OCI-LY1 (cell line): ENCODE data around the gene LMBRD1.
"Not testable (repeated sequence)": the region's sequence is repeated elsewhere in the genome, so short reads cannot be mapped to it uniquely, and the experiment has no call there.

Source experiments
- H2AFZ ChIP-seq: fragments of 200-600 bp; sonication (generic), shearing (Covaris generic); 2 replicates; pipeline ENCODE4 v1.6.0; 2014; ENCODE audit warnings: antibody characterized with exemption, mild to moderate bottlenecking, low read length
- H3F3A ChIP-seq: fragments of 200-600 bp; sonication (generic), shearing (Covaris generic); 2 replicates; pipeline ENCODE4 v1.6.0; 2014; ENCODE audit warnings: mild to moderate bottlenecking, antibody characterized with exemption, low read length, moderate library complexity; ENCODE audit not compliant: insufficient read depth
- H3K27ac ChIP-seq: fragments of 200-600 bp; sonication (generic); 2 replicates; pipeline ENCODE4 v1.5.1; 2014; ENCODE audit warnings: low read length, mixed run types, mild to moderate bottlenecking, low read depth; ENCODE audit not compliant: poor library complexity, severe bottlenecking
- H3K27me3 ChIP-seq: fragments of 200-600 bp; sonication (generic); 2 replicates; pipeline ENCODE4 v1.6.0; 2014; ENCODE audit warnings: antibody characterized with exemption, mild to moderate bottlenecking, low read length, moderate library complexity; ENCODE audit not compliant: insufficient read depth
- H3K36me3 ChIP-seq: fragments of 200-600 bp; sonication (generic); 2 replicates; pipeline ENCODE4 v1.6.1; 2014; ENCODE audit warnings: mild to moderate bottlenecking, antibody characterized with exemption, low read length, moderate library complexity, mixed read lengths; ENCODE audit not compliant: insufficient read depth
- H3K4me1 ChIP-seq: fragments of 200-600 bp; sonication (generic); 2 replicates; pipeline ENCODE4 v1.5.1; 2014; ENCODE audit warnings: mild to moderate bottlenecking, low read length, moderate library complexity; ENCODE audit not compliant: insufficient read depth, severe bottlenecking
- H3K4me2 ChIP-seq: fragments of 200-600 bp; sonication (generic), shearing (Covaris generic); 2 replicates; pipeline ENCODE4 v1.6.1; 2014; ENCODE audit warnings: low read length
- H3K4me3 ChIP-seq: fragments of 200-600 bp; sonication (generic); 2 replicates; pipeline ENCODE4 v1.5.1; 2014; ENCODE audit warnings: low read length, low read depth, mild to moderate bottlenecking, mixed read lengths; ENCODE audit not compliant: poor library complexity, severe bottlenecking
- H3K79me2 ChIP-seq: fragments of 200-600 bp; shearing (Covaris generic); 2 replicates; pipeline ENCODE4 v1.6.1; 2016; ENCODE audit warnings: mixed run types, low read length, mixed read lengths; ENCODE audit not compliant: insufficient read depth
- H3K9ac ChIP-seq: fragments of 200-600 bp; sonication (generic), shearing (Covaris generic); 2 replicates; pipeline ENCODE4 v1.6.1; 2014; ENCODE audit warnings: mild to moderate bottlenecking, low read length, mixed read lengths
- H3K9me2 ChIP-seq: fragments of 200-600 bp; sonication (generic), shearing (Covaris generic); 2 replicates; pipeline ENCODE4 v1.6.1; 2014; ENCODE audit warnings: low read depth, mild to moderate bottlenecking, low read length, mixed read lengths
- H3K9me3 ChIP-seq: fragments of 200-600 bp; shearing (Covaris generic); 2 replicates; pipeline ENCODE4 v1.6.1; 2014; ENCODE audit warnings: low read length, mixed read lengths
- H4K20me1 ChIP-seq: fragments of 200-600 bp; sonication (generic), shearing (Covaris generic); 2 replicates; pipeline ENCODE4 v1.6.0; 2016; ENCODE audit warnings: mild to moderate bottlenecking, low read length; ENCODE audit not compliant: insufficient read depth
- CTCF ChIP-seq: fragments of 200-600 bp; sonication (generic), shearing (Covaris generic); IDR thresholded peaks from 2 replicates; pipeline ENCODE4 v1.5.1; 2017; ENCODE audit warnings: mild to moderate bottlenecking, antibody characterized with exemption, low read length, moderate library complexity, mixed read lengths
- EZH2 ChIP-seq: fragments of 200-600 bp; sonication (generic), shearing (Covaris generic); IDR thresholded peaks from 2 replicates; pipeline ENCODE4 v1.8.0; 2017; ENCODE audit warnings: borderline replicate concordance, mixed run types, mild to moderate bottlenecking, antibody characterized with exemption, low read length, moderate library complexity, mixed read lengths

LMBRD1 gene

DNA sequence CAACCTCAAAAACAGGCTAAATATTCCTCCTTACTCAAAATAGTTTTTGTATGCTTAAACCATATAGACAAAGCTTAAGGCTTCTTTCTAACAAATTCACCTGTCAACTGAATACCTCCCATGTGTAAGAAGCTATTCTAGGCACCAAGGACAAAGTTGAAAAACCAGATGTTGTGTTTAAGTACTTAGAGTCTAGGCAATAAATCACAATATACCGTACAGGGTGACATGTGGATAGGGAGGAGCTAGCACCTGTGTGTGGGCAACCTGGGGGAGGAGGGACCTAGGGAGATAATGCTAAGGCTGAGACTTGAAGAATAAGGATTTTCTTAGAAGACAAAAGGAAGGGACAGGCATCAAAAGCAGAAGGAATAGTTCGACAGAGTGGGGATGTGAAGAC lies 123.5 kb downstream of the LMBRD1 start:
- H2AFZ ChIP-seq = no peak overlapping the region

DNA sequence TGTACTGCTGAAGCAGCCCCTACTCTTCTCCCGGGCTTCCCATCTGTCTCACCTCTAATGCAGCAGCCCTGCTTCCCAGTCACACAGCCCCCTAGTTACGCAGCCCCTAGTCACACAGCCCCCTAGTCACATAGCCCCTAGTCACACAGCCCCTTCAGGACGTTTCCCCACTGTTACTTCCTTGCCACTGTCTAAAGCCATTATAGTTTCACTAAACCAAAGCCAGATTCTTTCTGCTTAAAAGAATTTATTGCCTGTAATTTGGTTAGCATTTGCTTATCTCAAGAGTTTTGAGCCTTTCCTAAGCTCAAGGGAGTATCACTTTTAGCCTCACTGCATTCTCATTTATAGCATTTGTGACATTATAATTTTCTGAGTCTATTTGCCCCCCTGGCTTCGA lies 127.9 kb downstream of the LMBRD1 start:
- Histone ChIP-seq H3F3A (no peaks in the 10 kb centered on the region), H3K4me3 (no peak overlapping the region), H2AFZ (no peak overlapping the region), H3K27ac (no peak overlapping the region), H3K36me3 (peaks cover 17% of the 10 kb centered on the region; the same call in 1 of the 2 replicates), H3K9me2 (no peaks in the 10 kb centered on the region), H4K20me1 (no peaks in the 10 kb centered on the region), H3K9ac (no peak overlapping the region), H3K4me1 (no peaks in the 10 kb centered on the region), H3K79me2 (no peaks in the 10 kb centered on the region), H3K27me3 (no peaks in the 10 kb centered on the region), H3K4me2 (no peak overlapping the region), H3K9me3 (no peaks in the 10 kb centered on the region)
- TF ChIP-seq CTCF (no peak), EZH2 (no peak)

More for the DNA sequence above, 123.5 kb downstream of the LMBRD1 start:
- Histone ChIP-seq H3K27me3 (no peaks in the 10 kb centered on the region), H3K4me1 (no peaks in the 10 kb centered on the region), H3K79me2 (no peaks in the 10 kb centered on the region), H3K36me3 (peaks cover 44% of the 10 kb centered on the region), H3F3A (no peaks in the 10 kb centered on the region), H3K9ac (no peak overlapping the region), H3K9me3 (no peaks in the 10 kb centered on the region), H3K4me2 (no peak overlapping the region), H3K4me3 (no peak overlapping the region), H3K27ac (no peak overlapping the region), H3K9me2 (no peaks in the 10 kb centered on the region), H4K20me1 (no peaks in the 10 kb centered on the region)
- TF ChIP-seq CTCF = no peak
- no peak for TF ChIP-seq EZH2

DNA sequence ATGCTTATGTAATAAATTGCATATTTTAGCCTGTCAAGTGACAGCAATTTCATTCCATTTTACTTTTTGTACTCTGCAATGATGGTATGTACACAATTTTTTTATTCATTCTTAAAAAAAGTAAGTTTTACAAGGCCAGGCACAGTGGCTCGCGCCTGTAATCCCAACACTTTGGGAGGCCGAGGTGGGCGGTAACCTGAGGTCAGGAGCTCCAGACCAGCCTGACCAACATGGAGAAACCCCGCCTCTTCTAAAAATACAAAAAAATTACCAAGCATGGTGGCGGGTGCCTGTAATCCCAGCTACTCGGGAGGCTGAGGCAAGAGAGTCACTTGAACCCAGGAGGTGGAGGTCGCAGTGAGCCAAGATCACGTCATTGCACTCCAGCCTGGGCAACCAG lies 130.0 kb downstream of the LMBRD1 start:
- not testable (repeated sequence) for H3K9ac ChIP-seq, H3K9me3 ChIP-seq, H2AFZ ChIP-seq, H3K4me3 ChIP-seq, H3K9me2 ChIP-seq, H3F3A ChIP-seq, H3K4me2 ChIP-seq, H4K20me1 ChIP-seq, H3K79me2 ChIP-seq, H3K27me3 ChIP-seq, H3K4me1 ChIP-seq, H3K36me3 ChIP-seq, H3K27ac ChIP-seq

DNA sequence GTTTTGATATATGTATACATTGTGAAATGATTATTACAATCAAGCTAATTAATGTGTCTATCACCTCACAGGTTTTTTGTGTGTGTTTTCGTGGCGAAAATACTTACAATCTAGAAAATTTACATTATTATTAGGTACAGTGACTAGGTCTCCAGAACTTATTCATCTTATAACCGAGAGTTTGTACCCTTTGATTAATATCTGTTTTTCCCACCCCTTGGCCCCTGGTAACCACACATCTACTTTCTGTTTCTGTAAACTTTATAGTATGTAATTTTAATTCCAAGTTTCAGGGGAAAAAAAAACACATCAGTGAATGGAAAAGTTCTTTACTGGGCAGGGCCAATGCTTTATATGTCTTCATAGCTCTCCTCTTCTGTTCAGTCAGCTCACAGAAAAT lies 131.4 kb downstream of the LMBRD1 start:
- no peaks in the 10 kb centered on the region for H3K79me2 ChIP-seq
- H3K9ac ChIP-seq = no peak overlapping the region
- no peaks in the 10 kb centered on the region; the same call in 1 of the 2 replicates for H3K27me3 ChIP-seq
- no peak overlapping the region for H2AFZ ChIP-seq
- H3K27ac ChIP-seq = no peak overlapping the region
- H3K36me3 ChIP-seq = no peaks in the 10 kb centered on the region
- no peaks in the 10 kb centered on the region for H3K4me1 ChIP-seq
- H3K9me2 ChIP-seq = no peaks in the 10 kb centered on the region
- no peaks in the 10 kb centered on the region for H4K20me1 ChIP-seq
- H3F3A ChIP-seq = no peaks in the 10 kb centered on the region
- H3K9me3 ChIP-seq = no peaks in the 10 kb centered on the region
- TF ChIP-seq EZH2 = no peak
- H3K4me3 ChIP-seq = no peak overlapping the region
- H3K4me2 ChIP-seq = no peak overlapping the region
